ENCODE measurements around the gene MYH15.
A peak's percentile ranks its signal among the peaks of the same experiment; 100 is the strongest.

MYH15 gene

GRCh38 chr3:108509263-108509662 lies 1.1 kb downstream of the MYH15 start:
- no peak for FAIRE-seq

- no peak for FAIRE-seq
These were observed 2.5 kb downstream of the MYH15 start for GRCh38 chr3:108507902-108508301.

GRCh38 chr3:108505811-108506210 lies 4.6 kb downstream of the MYH15 start:
- FAIRE-seq = no peak

- no peak for FAIRE-seq
These were observed 6.7 kb downstream of the MYH15 start for GRCh38 chr3:108503722-108504121.

GRCh38 chr3:108501535-108501934 lies 8.9 kb downstream of the MYH15 start:
- FAIRE-seq = no peak

- no peak for FAIRE-seq
These were observed 9.7 kb downstream of the MYH15 start for GRCh38 chr3:108500728-108501127.

- no peak for FAIRE-seq
These were observed 13.1 kb downstream of the MYH15 start for GRCh38 chr3:108497271-108497670.

GRCh38 chr3:108495717-108496116 lies 14.7 kb downstream of the MYH15 start:
- FAIRE-seq = no peak

GRCh38 chr3:108494906-108495531 lies 15.4 kb downstream of the MYH15 start:
- FAIRE-seq = no peak

- FAIRE-seq = no peak
These were observed 16.5 kb downstream of the MYH15 start for GRCh38 chr3:108493862-108494261.

GRCh38 chr3:108491456-108491855 lies 18.9 kb downstream of the MYH15 start:
- no peak for FAIRE-seq

- FAIRE-seq = peak; percentile 92
These were observed 20.6 kb downstream of the MYH15 start for GRCh38 chr3:108489776-108490175.

- no peak for FAIRE-seq
These were observed 21.8 kb downstream of the MYH15 start for GRCh38 chr3:108488631-108489030.

GRCh38 chr3:108487439-108487838 lies 23.0 kb downstream of the MYH15 start:
- no peak for FAIRE-seq

GRCh38 chr3:108486941-108487340 lies 23.5 kb downstream of the MYH15 start:
- FAIRE-seq = peak; percentile 56

- FAIRE-seq = peak; percentile 5
These were observed 24.1 kb downstream of the MYH15 start for GRCh38 chr3:108486338-108486737.

GRCh38 chr3:108485146-108485545 lies 25.2 kb downstream of the MYH15 start:
- FAIRE-seq = no peak

- FAIRE-seq = no peak
These were observed 31.2 kb downstream of the MYH15 start for GRCh38 chr3:108479224-108479623.

GRCh38 chr3:108477511-108478147 lies 32.8 kb downstream of the MYH15 start:
- FAIRE-seq = peak; percentile 94

- no peak for FAIRE-seq
These were observed 35.1 kb downstream of the MYH15 start for GRCh38 chr3:108475220-108475782.

- FAIRE-seq = no peak
These were observed 35.8 kb downstream of the MYH15 start for GRCh38 chr3:108474581-108474980.

- FAIRE-seq = no peak
These were observed 36.7 kb downstream of the MYH15 start for GRCh38 chr3:108473711-108474110.

- no peak for FAIRE-seq
These were observed 38.3 kb downstream of the MYH15 start for GRCh38 chr3:108472001-108472591.

- no peak for FAIRE-seq
These were observed 39.0 kb downstream of the MYH15 start for GRCh38 chr3:108471426-108471825.
